ENCODE results near the gene MIER2.

Gene MIER2

GRCh38 chr19:306151-306900, 38.3 kb downstream of the MIER2 start:
- no peak for DNase-seq

DNA sequence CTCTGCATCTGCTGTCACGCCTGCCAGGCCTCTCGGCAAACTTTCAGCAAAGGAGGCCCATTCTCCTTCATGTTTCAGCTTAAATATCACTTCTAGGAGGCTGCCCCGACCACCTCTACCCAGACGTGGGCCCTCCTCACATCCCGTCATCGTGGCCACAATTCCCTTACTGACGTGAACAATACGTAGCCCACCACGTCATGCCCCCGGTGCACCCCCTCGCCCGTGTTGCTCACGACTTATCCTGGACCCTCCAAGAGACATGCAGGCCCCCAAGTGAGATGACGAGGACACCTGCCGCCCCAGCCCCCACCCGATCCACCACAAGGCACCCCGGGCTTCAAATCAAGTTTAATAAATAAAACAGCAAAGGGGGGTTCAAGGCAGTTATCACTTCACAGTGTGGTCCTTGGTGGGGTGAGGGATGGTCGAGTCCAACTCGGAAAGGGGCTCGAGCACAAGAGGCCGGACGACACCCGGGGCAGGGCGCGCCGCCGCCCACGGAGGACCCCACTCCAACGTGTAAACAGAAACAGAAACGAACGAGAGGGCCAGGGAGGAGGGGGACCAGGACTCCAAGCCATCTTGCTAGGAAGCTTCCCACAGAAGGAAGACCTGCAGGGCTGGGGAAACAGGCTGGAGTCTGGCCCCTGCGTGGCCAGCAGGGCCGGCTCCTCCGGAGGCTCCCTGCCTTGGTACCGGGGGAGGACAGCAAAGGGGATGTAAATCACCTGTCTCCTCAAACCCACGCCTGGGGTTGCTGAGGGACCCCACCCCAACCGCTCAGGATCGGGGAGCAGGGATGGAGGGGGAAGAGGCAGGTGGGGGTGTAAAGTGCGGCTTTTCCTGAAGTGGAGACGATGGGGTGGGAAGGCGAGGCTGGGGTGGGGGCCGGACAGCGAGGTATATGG, 39.1 kb downstream of the MIER2 start:
- no peak for DNase-seq

- peak; percentile 83 for DNase-seq
Observed at GRCh38 chr19:296476-297225, 47.9 kb downstream of the MIER2 start.

- DNase-seq, result no peak
Observed at GRCh38 chr19:295687-296370, 48.8 kb downstream of the MIER2 start.

DNA sequence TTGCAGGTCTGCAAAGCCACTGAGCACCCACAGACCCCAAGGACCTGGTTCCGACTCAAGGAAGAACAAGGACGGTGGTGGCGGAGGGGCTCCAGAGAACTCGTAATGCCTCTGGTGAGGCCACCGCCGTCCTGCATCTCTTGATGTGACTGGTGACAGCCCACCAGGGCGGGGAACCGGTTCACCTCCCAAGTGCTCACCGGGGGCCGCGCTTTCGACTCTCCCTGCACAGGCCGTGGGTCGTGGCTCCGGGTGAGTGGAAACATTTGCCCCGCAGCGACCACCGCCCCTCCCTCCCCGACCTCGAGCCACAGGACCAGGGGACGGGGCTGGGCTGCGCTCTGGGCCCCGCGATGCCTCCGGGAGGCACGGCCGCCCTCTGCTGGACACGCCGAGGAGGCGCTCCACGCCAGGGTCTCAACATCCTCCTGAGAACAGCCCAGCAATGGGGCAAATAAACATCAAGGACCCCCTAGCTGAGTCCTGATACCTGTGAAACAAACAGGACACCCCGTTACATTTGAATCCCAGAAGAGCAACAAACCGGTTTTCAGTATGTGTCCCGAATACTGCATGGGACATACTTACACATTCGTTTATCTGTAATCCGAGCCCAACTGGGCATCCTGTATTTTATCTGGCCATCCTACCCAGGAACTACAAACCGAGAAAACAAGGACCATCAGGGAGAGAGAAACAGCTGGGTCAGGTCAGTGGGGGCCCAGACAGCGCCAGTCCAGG, 49.5 kb downstream of the MIER2 start:
- DNase-seq, result peak; percentile 40

DNA sequence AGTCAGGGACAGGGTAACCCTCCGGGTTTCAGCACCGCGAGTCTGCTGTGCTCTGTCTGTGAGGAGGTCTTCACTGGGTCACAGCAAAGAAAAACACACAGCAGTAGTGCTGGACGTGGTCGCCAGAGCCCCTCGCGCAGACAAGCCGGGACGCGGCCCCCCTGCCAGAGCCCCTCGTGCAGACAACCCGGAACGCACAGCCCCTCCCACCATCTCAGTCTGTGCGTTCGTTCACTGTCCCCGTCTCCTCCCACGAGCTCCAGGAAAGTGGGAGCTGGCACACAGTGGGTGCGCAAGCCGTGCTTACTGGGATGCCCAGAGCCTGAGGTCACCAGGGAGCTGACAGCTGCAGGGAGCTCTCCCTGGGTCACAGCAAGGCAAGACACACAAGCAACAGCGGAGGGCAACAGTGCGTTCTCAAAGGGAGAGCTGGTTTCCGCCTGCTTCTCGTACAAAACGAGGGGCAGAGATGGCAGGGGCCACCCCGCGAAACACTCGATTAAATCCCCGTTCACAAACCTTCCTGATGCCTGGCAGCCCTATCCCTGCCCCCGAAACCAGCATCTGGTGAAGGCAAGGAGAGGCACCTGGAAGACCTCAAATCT, 50.2 kb downstream of the MIER2 start:
- DNase-seq, result no peak

DNA sequence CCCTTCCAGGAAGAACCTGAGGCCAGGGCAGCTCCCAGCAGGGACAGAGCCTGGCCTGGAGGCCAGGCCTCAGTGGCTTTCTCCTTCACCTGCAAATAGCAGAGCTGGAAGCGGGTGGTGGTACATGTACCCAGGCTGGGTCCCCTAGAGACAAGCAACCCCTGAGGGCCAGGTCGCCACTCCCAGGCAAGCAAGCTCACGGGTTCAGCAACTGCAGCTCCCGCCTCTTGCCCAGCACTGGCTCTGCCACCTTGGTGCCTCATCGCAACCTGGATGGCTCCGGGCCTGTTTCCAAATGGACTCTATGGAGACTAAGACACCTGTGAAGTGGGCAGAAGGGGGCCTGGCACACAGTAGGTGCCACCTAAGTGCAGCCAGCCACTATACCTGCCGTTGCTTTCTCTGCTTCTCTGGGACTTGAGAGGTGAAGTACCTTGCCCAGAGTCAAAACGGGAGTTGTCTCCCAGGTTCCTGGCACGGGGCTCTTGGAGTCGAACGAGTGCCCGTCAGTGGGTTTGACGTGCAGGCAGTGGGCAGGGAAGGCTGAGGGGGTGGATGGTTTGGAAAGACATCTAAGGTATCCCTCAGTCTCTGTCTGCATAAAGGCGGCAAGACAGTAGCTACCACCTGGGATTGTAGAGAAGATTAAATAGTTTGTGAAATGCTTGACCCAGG, 51.0 kb downstream of the MIER2 start:
- no peak for DNase-seq

GRCh38 chr19:292951-293350, 51.6 kb downstream of the MIER2 start:
- DNase-seq, result no peak

- DNase-seq, result no peak
Observed at GRCh38 chr19:292281-292884, 52.2 kb downstream of the MIER2 start.

DNA sequence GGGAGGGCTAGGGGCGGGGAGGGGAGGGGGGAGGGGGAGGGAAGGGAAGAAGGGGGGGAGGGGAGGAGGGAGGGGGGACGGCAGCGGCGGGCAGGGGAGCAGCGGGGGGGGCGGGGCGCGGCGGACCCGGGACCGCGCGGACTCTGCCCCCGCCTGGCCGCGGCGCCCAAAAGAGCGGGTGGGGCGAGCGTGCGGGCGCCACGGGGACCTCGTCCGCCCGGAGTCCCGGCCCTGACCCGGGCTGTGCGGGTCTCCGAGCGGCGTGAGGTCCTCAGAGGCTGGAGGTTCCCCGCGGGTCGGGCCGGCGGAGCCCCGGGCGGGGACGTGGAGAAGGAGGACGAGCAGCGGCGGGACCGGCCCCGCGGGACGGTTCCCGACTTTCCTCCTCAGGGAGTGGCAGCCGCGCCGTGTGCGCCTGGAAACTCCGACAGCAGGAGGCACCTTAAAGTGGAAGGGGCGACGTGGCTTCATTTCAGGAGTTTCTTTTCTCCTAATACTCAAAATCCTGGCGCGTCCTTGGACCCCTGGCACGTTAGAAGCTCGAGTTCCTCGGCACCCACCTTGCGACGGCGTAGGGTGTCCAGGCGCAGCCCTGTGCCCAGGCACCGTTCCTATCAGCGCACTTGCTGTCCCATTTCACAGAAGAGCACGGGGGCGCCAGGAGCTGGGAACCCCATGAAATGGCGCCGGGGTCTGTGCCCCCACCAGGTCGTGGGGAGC, 52.9 kb downstream of the MIER2 start:
- DNase-seq, result no peak

DNA sequence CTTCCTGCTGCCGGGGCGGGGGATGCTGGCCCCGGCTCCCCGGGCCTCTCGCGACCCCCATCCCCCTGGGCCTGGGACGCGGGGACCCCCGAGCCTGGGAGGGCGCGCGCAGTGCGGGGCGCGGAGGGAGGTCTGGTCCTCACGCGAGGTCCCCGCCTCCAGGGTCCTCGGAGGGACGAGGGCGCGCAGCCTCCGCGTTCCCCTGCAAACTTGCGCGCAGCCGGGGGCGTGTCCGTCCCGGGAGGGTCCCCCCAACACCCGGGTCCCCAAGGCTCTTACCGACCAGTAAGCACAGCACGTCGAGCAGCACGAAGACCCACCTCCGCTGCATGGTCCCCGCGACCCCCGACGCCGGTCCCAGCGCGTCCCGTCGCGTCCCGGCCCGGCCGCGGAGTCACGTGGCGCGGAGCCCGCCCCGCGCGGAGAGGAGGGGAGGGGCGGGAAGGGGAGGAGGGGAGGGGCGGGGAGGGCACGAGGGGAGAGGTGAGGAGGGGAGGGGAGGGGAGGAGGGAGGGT, 53.5 kb downstream of the MIER2 start, which contains the start of gene PLPP2:
TSS of gene PLPP2 (minus strand) at position 398 of the 516 bp plus-strand sequence. CDS start at position 331, 67 bp downstream.
- no peak for DNase-seq

DNA sequence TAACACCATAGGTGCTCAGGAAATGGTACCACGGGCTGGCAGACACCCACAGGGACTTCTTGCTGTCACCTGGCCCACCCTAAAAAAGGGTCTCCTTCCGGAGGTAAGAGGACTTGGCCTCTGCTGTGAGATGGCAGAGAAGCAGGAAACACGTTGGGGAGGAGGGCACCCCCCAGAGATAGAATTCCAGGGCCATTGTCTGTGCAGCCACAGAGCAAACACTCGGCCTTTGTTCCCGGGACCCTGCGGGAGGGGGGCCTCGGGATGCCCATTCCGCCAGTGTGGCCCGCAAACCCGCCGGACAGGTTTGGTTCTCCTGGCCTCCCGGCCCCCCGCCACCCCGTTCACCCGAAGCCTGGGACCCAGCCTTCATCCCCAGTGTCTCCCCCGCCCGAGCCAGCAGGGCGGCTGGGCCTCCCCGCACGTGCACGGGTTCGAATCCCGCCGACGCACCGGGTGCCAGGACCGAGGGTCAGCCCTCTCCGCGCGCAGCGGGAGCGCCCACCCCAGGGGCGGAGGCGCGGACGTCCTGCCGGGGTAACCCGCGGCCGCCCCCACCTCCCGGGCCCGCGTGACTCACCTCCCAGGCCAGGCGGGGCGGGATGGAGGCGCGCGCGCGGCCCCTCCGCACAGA, 54.1 kb downstream of the MIER2 start:
- no peak for DNase-seq

- no peak for DNase-seq
Observed at GRCh38 chr19:289651-290371, 54.8 kb downstream of the MIER2 start.

- DNase-seq, result no peak
Observed at GRCh38 chr19:288911-289310, 55.7 kb downstream of the MIER2 start.

DNA sequence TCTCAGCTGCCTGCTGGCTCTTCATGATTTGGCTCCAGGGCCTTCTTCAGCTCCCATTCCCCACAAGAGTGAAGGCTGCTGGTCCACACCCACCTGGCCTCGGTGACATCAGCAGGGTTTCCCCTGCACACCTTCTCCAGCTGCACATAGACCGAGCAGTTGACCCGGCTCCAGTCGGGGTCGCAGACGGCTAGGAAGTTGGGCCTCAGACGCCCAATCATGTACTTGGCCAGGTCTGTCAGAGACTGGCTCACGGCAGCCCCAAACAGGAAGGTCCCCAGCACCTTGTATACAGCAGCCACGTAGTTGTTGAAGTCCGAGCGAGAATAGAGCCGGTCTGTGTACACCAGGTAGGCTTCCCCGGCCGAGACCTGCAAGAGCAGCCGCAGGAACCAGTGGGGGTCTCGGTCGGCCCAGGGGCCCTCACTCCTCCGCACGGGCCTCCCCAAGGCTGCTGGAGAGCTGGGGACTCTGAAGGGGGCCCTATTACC, 57.2 kb downstream of the MIER2 start:
- no peak for DNase-seq

DNA sequence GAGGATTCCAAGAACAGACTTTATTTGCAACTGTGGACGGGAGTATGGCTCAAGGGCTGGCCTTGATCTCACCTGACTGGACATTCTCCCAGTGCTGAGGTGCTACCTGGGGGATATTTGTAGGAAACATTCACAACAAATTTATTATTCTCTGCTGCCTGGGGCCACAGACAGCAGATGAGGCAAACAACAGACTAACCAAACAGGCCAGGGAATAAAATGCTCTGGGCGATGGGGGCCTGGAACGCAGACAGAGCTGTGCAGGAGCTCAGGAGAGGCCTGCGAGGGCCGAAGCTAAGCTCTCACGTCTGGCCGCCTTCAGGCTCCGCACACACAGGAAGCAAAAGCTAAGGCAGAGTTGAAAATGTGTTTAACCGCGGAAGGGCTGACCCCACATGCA, 61.2 kb downstream of the MIER2 start:
- no peak for DNase-seq

DNA sequence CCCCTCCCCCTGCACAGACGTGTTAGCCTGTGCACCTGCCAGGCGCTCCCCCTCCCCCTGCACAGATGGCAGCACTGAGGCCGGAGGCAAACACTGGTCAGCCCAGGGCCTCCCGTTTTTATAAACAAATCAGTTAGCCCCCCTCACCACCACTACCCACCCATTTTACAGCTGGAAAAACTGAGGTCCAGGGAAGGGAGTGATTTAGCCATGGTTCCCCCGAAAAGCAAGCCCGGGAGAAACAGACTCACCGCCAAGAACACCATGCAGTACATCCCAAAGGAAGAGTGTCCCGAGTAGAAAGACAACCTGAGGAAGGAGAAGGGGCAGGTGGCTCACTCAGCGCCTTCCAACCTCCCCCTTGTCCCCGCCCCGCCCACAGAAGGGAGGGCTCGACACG, 62.1 kb downstream of the MIER2 start:
- DNase-seq, result no peak

GRCh38 chr19:281992-282391, 62.6 kb downstream of the MIER2 start:
- no peak for DNase-seq
